ENCODE measurements around the gene STAT4.

DNA sequence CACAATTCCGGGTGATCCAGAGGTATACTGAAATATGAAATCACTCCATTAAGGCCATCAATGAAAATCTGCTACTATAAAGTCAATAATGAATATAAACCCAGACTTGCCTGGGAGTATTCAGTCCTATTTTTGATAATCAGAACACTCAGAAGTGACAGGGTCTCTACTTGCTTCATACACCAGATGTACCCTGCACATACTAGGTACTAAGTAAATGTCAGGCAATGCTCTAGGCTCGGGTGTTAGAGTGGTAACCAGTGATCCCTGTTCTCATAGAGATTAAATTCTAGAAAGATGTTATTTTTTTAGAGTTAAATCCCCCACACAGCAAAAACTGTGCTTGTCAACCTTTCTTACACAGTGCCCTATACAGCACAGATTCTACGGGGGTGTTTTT is 149.2 kb downstream of the STAT4 start:
- TF ChIP-seq CTCF (IDR thresholded peaks at IDR 0.05) (no peak), POLR2A (IDR thresholded peaks at IDR 0.05) (no peak)

Data from transverse colon (tissue), 3 donors.